HepG2 (cell line): ENCODE results near the gene LTK. TPM values are rescaled to one million over a fixed set of nuclear protein-coding genes. Genes with fewer than 3 reads are reported as not detected.

ENCODE experiments used
- AGO1 ChIP-seq: fragments of 200-400 bp; formaldehyde crosslinking; IDR thresholded peaks from 2 replicates; pipeline ENCODE4 v1.6.1; 2017; ENCODE audit warnings: mild to moderate bottlenecking, low read depth, low read length, moderate library complexity; ENCODE audit not compliant: poor library complexity, severe bottlenecking
- AHR ChIP-seq: IDR thresholded peaks from 2 replicates; pipeline ENCODE4 v1.6.1; 2018; ENCODE audit warnings: missing genetic modification reagents, missing compliant biosample characterization
- HNRNPK ChIP-seq: fragments of 200-400 bp; formaldehyde crosslinking; IDR thresholded peaks from 2 replicates; pipeline ENCODE4 v1.6.1; 2018; ENCODE audit warnings: low read length, low read depth, moderate library complexity, mild to moderate bottlenecking; ENCODE audit not compliant: poor library complexity, severe bottlenecking
- IRF1 ChIP-seq: sonication (generic); formaldehyde crosslinking; IDR thresholded peaks from 2 replicates; pipeline ENCODE4 v1.4.0; 2020; ENCODE audit warnings: low read depth, mild to moderate bottlenecking, missing genetic modification reagents
- KLF11 ChIP-seq: IDR thresholded peaks from 2 replicates; pipeline ENCODE4 v1.6.1; 2016; ENCODE audit warnings: missing compliant biosample characterization
- NFKBIZ ChIP-seq: IDR thresholded peaks from 2 replicates; pipeline ENCODE4 v1.6.1; 2018; ENCODE audit warnings: missing genetic modification reagents, missing compliant biosample characterization
- RARA ChIP-seq: IDR thresholded peaks from 2 replicates; pipeline ENCODE4 v1.6.1; 2016; ENCODE audit warnings: missing genetic modification reagents, missing compliant biosample characterization
- SALL1 ChIP-seq: sonication (generic); formaldehyde crosslinking; IDR thresholded peaks from 2 replicates; pipeline ENCODE4 v1.8.0; 2022; ENCODE audit warnings: mild to moderate bottlenecking, missing genetic modification reagents
- SIX1 ChIP-seq: sonication (generic); formaldehyde crosslinking; IDR thresholded peaks from 2 replicates; pipeline ENCODE4 v1.4.0; 2020; ENCODE audit warnings: missing genetic modification reagents, borderline replicate concordance
- U2AF1 ChIP-seq: fragments of 200-400 bp; formaldehyde crosslinking; optimal IDR thresholded peaks from 2 replicates; pipeline ENCODE3; 2017; ENCODE audit warnings: mild to moderate bottlenecking, low read depth, low read length
- ZBTB46 ChIP-seq: sonication (generic); formaldehyde crosslinking; IDR thresholded peaks from 2 replicates; pipeline ENCODE4 v1.4.0; 2020; ENCODE audit warnings: mild to moderate bottlenecking, missing genetic modification reagents, borderline replicate concordance
- ZNF101 ChIP-seq: sonication (generic); formaldehyde crosslinking; IDR thresholded peaks from 2 replicates; pipeline ENCODE4 v1.4.0; 2020; ENCODE audit warnings: mild to moderate bottlenecking, low read depth, missing genetic modification reagents, borderline replicate concordance
- ZNF33B ChIP-seq: sonication (generic); formaldehyde crosslinking; IDR thresholded peaks from 2 replicates; pipeline ENCODE4 v1.5.1; 2020; ENCODE audit warnings: mild to moderate bottlenecking, missing genetic modification reagents
- ZNF674 ChIP-seq: sonication (generic); formaldehyde crosslinking; IDR thresholded peaks from 2 replicates; pipeline ENCODE4 v1.5.0; 2020; ENCODE audit warnings: low read depth, mild to moderate bottlenecking, missing genetic modification reagents
- ZNF749 ChIP-seq: sonication (generic); formaldehyde crosslinking; IDR thresholded peaks from 2 replicates; pipeline ENCODE4 v1.8.0; 2022; ENCODE audit warnings: mild to moderate bottlenecking, missing genetic modification reagents, moderate library complexity, borderline replicate concordance
- ZNF850 ChIP-seq: sonication (generic); formaldehyde crosslinking; conservative IDR thresholded peaks from 2 replicates; pipeline ENCODE4 v1.9.0; 2021; ENCODE audit warnings: mild to moderate bottlenecking, missing genetic modification reagents
- ZNF878 ChIP-seq: sonication (generic); formaldehyde crosslinking; IDR thresholded peaks from 2 replicates; pipeline ENCODE4 v1.8.1; 2023; ENCODE audit warnings: mild to moderate bottlenecking, missing genetic modification reagents, moderate library complexity
- ZNF891 ChIP-seq: sonication (generic); formaldehyde crosslinking; IDR thresholded peaks from 2 replicates; pipeline ENCODE4 v1.5.0; 2020; ENCODE audit warnings: mild to moderate bottlenecking, missing genetic modification reagents
- polyA plus RNA-seq, 8 experiments: library from polyadenylated mRNA; depleted of rRNA in 3 of 8; stranded (reverse) in 7 of 8; unstranded in 1 of 8; fragments of >200 nt; fragmentation: Illumina TruSeq in 4 of 8; extraction: Trizol in 4 of 8; gene quantifications; 2 replicates each; pipeline versions ENCODE4 v1.2.1 to v1.2.3, GENCODE V29; 2011 to 2016; ENCODE audit warnings: low read depth in 4 of 8, missing spikeins in 1 of 8, mixed read lengths in 1 of 8; ENCODE audit not compliant: insufficient read depth in 1 of 8
- total RNA-seq, 5 experiments: library from RNA; depleted of rRNA; stranded (reverse); fragments of >200 nt; fragmentation: Illumina TruSeq; extraction: Trizol; gene quantifications; 2 replicates each; pipeline ENCODE4 v1.2.3, GENCODE V29; 2016; ENCODE audit warnings: low read depth in 1 of 5
- TF ChIP-seq, protein P1 (sequence below): sonication (generic); formaldehyde crosslinking; IDR thresholded peaks from 2 replicates; pipeline ENCODE4 v1.5.0; 2020; ENCODE audit warnings: missing genetic modification reagents
- TF ChIP-seq, protein P2 (sequence below): sonication (generic); formaldehyde crosslinking; IDR thresholded peaks from 2 replicates; pipeline ENCODE4 v1.4.0; 2020; ENCODE audit warnings: mild to moderate bottlenecking, missing genetic modification reagents
- TF ChIP-seq, protein P3 (sequence below): sonication (generic); formaldehyde crosslinking; IDR thresholded peaks from 2 replicates; pipeline ENCODE4 v1.5.0; 2020; ENCODE audit warnings: mild to moderate bottlenecking, missing genetic modification reagents

The LTK gene
- total and polyA plus RNA-seq, 2 of the 13 experiments (the other 11 are each of a cell fraction or from before 2014, with no cell fraction given), result 0.01 TPM; not detected in 1

GRCh38 chr15:41494922-41495735 is 18.5 kb downstream of the LTK start (continued):
- TF ChIP-seq U2AF1 (peak; percentile 5), SIX1 (no peak), IRF1 (CRISPR knock-in tag) (no peak), ZNF33B (CRISPR knock-in tag) (0 out of 2 replicates have a peak, but pooled peaks have one; percentile 17), ZNF891 (CRISPR knock-in tag) (0 out of 2 replicates have a peak, but pooled peaks have one; percentile 7), HNRNPK (no peak), AHR (CRISPR knock-in tag) (no peak; the same call in 1 of the 2 replicates), SALL1 (CRISPR knock-in tag) (peak; percentile 20; the same call in 1 of the 2 replicates), ZNF850 (CRISPR knock-in tag) (0 out of 2 replicates have a peak, but pooled peaks have one; percentile 14), ZNF749 (0 out of 2 replicates have a peak, but pooled peaks have one; percentile 14), RARA (no peak), NFKBIZ (CRISPR knock-in tag) (0 out of 2 replicates have a peak, but pooled peaks have one; percentile 6), ZNF101 (CRISPR knock-in tag) (no peak), KLF11 (0 out of 2 replicates have a peak, but pooled peaks have one; percentile 3), ZBTB46 (CRISPR knock-in tag) (no peak), ZNF878 (CRISPR knock-in tag) (no peak), AGO1 (peak; percentile 28), ZNF674 (CRISPR knock-in tag) (peak; percentile 55; the same call in 1 of the 2 replicates)
- TF ChIP-seq, protein P1, sequence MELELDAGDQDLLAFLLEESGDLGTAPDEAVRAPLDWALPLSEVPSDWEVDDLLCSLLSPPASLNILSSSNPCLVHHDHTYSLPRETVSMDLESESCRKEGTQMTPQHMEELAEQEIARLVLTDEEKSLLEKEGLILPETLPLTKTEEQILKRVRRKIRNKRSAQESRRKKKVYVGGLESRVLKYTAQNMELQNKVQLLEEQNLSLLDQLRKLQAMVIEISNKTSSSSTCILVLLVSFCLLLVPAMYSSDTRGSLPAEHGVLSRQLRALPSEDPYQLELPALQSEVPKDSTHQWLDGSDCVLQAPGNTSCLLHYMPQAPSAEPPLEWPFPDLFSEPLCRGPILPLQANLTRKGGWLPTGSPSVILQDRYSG (CRISPR knock-in tag), result 0 out of 2 replicates have a peak, but pooled peaks have one; percentile 16
- TF ChIP-seq, protein P2, sequence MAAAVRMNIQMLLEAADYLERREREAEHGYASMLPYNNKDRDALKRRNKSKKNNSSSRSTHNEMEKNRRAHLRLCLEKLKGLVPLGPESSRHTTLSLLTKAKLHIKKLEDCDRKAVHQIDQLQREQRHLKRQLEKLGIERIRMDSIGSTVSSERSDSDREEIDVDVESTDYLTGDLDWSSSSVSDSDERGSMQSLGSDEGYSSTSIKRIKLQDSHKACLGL (CRISPR knock-in tag), result no peak
- TF ChIP-seq, protein P3, sequence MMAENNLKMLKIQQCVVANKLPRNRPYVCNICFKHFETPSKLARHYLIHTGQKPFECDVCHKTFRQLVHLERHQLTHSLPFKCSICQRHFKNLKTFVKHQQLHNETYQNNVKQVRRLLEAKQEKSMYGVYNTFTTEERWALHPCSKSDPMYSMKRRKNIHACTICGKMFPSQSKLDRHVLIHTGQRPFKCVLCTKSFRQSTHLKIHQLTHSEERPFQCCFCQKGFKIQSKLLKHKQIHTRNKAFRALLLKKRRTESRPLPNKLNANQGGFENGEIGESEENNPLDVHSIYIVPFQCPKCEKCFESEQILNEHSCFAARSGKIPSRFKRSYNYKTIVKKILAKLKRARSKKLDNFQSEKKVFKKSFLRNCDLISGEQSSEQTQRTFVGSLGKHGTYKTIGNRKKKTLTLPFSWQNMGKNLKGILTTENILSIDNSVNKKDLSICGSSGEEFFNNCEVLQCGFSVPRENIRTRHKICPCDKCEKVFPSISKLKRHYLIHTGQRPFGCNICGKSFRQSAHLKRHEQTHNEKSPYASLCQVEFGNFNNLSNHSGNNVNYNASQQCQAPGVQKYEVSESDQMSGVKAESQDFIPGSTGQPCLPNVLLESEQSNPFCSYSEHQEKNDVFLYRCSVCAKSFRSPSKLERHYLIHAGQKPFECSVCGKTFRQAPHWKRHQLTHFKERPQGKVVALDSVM, result no peak
